ENCODE results near the gene TBC1D24.

The TBC1D24 gene

DNA sequence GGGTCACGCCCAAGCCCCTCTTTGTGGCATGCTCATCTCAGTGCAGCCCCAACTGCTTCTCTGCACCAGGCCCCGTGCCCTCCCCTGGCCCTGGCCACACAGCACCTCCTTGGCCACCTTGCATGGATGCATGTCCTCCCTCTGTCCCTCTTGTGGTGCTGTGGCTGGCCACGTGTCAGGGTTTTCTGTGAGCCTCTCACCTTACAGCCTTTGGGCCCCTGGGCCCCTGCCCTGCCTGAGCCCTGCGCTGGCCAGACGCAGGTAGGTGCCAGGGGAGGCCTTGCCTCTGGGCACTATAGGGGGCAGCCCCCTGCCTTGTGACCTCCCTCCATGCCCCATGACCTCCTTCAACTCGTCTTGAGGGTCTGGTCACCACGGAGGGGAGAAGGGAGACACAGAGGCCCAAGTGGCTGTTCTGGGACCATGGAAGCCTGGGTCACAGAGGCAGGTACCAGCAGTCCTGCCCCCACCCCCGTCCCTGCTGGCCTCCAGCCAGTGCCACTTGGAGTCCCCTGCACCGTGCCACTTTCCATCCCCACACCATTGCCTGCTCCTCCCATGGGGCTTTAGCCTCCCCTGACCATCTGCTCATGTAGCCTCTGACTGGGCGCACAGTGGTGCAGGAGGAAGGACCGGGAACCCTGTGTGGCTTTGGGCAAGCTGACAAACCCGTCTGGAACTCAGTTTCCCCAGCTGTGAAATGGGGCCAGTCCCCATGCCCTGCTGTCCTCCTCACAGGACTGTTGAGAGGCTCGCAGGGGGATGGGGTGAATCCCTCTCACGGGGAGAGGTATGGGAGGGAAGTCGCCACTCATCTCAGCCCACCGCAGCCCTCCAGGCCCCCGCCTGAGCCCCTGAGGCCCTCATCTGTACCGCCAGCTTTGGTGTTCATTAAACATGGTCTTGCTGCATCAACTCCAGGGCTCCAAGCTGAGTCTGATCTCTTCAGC, 27.3 kb downstream of the TBC1D24 start:
- peak overlapping the region in 1 of 5 donors; percentile 7 for H3K9ac ChIP-seq (ENCODE audit: low read length in 5 of 5)
- H3K4me1 ChIP-seq (ENCODE audit: control insufficient read depth in 5 of 5, insufficient read depth in 5 of 5, low read length in 5 of 5), result peaks cover 11 to 59% (median 50%) of the 10 kb centered on the region in 5 donors
- peak overlapping the region in 1 of 5 donors; percentile 50 for H3K4me3 ChIP-seq (ENCODE audit: low read depth in 1 of 5, low read length in 5 of 5)
- H3K27ac ChIP-seq (ENCODE audit: low read depth, low read length), result peak overlapping the region; percentile 16
- no peaks in the 10 kb centered on the region for H3K27me3 ChIP-seq (ENCODE audit: control insufficient read depth in 5 of 5, insufficient read depth in 4 of 5, low read length in 5 of 5)
- peaks cover 0 to 15% (median 4%) of the 10 kb centered on the region in 5 donors for H3K36me3 ChIP-seq (ENCODE audit: control insufficient read depth in 5 of 5, insufficient read depth in 5 of 5, low read length in 5 of 5)
- no peaks in the 10 kb centered on the region for H3K9me3 ChIP-seq (ENCODE audit: control insufficient read depth in 5 of 5, low read length in 5 of 5)

DNA sequence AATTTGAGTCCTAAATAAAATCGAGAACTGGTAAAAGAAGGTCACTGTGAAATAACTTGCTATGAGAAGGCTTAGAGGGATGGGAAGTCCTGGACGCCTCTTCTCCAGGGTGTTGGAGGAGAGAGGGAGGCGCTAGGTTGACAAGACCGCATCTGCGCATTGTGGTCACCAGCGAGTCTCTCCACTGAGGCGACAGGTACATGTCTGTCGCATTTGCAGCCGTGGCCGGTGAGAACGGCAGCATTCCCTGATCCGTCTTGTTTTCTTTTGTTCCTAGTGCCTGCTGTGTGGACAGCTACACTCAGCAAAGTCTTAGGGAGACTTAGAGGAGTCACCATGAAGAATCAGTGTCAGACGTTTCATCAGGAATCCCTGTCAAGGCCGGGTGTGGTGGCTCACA, 30.8 kb downstream of the TBC1D24 start:
- Histone ChIP-seq H3K4me3 (ENCODE audit: low read depth in 1 of 5, low read length in 5 of 5) (no peak overlapping the region), H3K27me3 (ENCODE audit: control insufficient read depth in 5 of 5, insufficient read depth in 4 of 5, low read length in 5 of 5) (no peaks in the 10 kb centered on the region), H3K9me3 (ENCODE audit: control insufficient read depth in 5 of 5, low read length in 5 of 5) (no peaks in the 10 kb centered on the region), H3K4me1 (ENCODE audit: control insufficient read depth in 5 of 5, insufficient read depth in 5 of 5, low read length in 5 of 5) (peaks cover 0 to 52% (median 42%) of the 10 kb centered on the region in 5 donors), H3K27ac (ENCODE audit: low read depth, low read length) (no peak overlapping the region), H3K9ac (ENCODE audit: low read length in 5 of 5) (no peak overlapping the region), H3K36me3 (ENCODE audit: control insufficient read depth in 5 of 5, insufficient read depth in 5 of 5, low read length in 5 of 5) (no peaks in the 10 kb centered on the region)

DNA sequence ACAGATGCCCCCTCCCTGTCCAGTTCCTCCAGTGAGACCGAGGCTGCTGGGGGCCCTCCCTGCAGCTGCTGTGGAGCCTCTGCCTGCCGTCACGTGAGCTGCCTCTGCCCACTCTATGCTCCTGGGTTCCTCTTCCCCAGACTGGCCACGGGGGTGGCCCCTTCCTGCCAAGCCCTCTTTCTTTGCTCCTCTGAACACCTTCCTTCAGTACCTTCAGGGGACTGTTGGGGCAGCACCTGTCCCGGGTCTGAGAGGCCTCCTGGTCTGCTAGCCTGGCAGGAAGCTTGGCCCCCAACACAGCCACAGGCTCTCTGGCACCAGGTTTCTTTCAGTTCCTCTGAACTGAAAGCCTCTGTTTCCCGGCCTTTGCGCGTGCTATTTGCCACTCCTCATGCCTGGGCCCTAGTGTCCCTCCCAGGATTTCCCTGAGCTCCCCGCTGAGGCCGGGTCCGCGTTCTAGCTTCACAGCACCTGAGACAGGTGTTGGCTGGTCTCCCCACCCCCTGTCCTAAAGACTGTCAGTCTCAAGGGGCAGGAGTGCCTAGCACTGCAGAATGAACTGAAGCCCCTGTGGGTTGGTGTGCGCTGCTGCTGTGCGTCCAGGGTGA, 32.2 kb downstream of the TBC1D24 start:
- peak overlapping the region in 3 of 5 donors; percentile 37 to 71 (median 55) for H3K9ac ChIP-seq (ENCODE audit: low read length in 5 of 5)
- H3K27me3 ChIP-seq (ENCODE audit: control insufficient read depth in 5 of 5, insufficient read depth in 4 of 5, low read length in 5 of 5), result no peaks in the 10 kb centered on the region
- no peaks in the 10 kb centered on the region for H3K36me3 ChIP-seq (ENCODE audit: control insufficient read depth in 5 of 5, insufficient read depth in 5 of 5, low read length in 5 of 5)
- peaks cover 0 to 48% (median 37%) of the 10 kb centered on the region in 5 donors for H3K4me1 ChIP-seq (ENCODE audit: control insufficient read depth in 5 of 5, insufficient read depth in 5 of 5, low read length in 5 of 5)
- H3K27ac ChIP-seq (ENCODE audit: low read depth, low read length), result peak overlapping the region; percentile 69
- peak overlapping the region in 2 of 5 donors; percentile 1 to 40 for H3K4me3 ChIP-seq (ENCODE audit: low read depth in 1 of 5, low read length in 5 of 5)
- no peaks in the 10 kb centered on the region for H3K9me3 ChIP-seq (ENCODE audit: control insufficient read depth in 5 of 5, low read length in 5 of 5)

DNA sequence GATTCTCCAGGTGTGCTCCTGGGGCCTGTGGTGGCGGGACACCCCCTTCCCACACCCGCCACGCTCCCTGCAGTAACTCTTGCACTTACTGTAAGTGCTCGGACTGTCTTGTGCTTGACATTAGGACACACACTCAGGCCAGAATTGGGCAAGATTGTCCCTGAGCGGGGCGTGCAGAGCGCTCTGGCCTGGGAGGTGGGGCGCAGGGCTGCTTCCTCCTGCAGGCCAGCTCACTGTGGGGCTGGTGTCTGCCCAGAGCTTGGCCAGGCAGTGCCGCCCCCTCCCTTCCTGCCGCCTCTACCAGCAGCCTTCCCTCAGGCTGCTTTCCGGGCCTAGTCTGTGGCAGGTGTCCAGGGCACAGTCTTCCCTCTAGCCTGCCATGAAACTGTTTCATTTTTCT, 32.7 kb downstream of the TBC1D24 start:
- Histone ChIP-seq H3K4me3 (ENCODE audit: low read depth in 1 of 5, low read length in 5 of 5) (peak overlapping the region in 2 of 5 donors; percentile 1 to 40), H3K4me1 (ENCODE audit: control insufficient read depth in 5 of 5, insufficient read depth in 5 of 5, low read length in 5 of 5) (peaks cover 0 to 48% (median 32%) of the 10 kb centered on the region in 5 donors), H3K27ac (ENCODE audit: low read depth, low read length) (peak overlapping the region; percentile 69), H3K36me3 (ENCODE audit: control insufficient read depth in 5 of 5, insufficient read depth in 5 of 5, low read length in 5 of 5) (no peaks in the 10 kb centered on the region), H3K27me3 (ENCODE audit: control insufficient read depth in 5 of 5, insufficient read depth in 4 of 5, low read length in 5 of 5) (no peaks in the 10 kb centered on the region), H3K9me3 (ENCODE audit: control insufficient read depth in 5 of 5, low read length in 5 of 5) (no peaks in the 10 kb centered on the region), H3K9ac (ENCODE audit: low read length in 5 of 5) (peak overlapping the region in 2 of 5 donors; percentile 37 to 71)

DNA sequence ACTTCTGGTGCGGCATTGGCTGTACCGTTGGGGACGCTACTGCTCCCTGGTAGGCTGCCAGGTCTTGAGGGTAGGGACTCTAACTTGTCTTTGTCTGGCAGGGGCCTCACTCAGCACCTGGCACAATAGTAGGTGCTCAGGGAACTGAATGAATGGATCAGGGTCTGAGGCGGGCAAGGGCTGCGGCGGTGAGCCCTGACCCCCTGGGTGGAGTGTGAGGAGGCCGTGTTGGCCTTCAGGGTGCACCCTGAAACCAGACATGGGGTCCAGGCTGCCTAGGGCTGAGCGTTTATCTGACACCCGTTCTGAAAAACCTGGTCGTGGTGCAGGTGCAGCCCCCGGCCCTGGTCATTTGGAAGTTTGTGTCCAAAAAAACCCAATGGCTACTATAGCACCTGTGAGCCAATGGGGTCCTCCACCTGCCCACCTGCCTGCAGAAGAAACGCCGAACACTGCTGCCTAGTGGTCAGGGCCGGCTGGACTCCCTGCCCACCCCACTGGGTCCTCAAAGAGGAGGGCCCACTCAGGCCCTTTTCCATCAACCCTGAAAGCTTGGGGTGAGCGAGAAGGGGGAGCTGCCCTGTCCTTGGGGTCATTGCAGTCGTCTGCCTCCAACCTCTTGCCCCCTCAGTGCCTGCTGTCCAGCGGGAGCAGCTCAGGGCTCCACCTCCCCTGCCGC, 33.9 kb downstream of the TBC1D24 start:
- H3K9ac ChIP-seq (ENCODE audit: low read length in 5 of 5), result no peak overlapping the region
- no peak overlapping the region for H3K27ac ChIP-seq (ENCODE audit: low read depth, low read length)
- H3K27me3 ChIP-seq (ENCODE audit: control insufficient read depth in 5 of 5, insufficient read depth in 4 of 5, low read length in 5 of 5), result no peaks in the 10 kb centered on the region
- H3K36me3 ChIP-seq (ENCODE audit: control insufficient read depth in 5 of 5, insufficient read depth in 5 of 5, low read length in 5 of 5), result no peaks in the 10 kb centered on the region
- no peak overlapping the region for H3K4me3 ChIP-seq (ENCODE audit: low read depth in 1 of 5, low read length in 5 of 5)
- H3K4me1 ChIP-seq (ENCODE audit: control insufficient read depth in 5 of 5, insufficient read depth in 5 of 5, low read length in 5 of 5), result peaks cover 0 to 52% (median 32%) of the 10 kb centered on the region in 5 donors
- H3K9me3 ChIP-seq (ENCODE audit: control insufficient read depth in 5 of 5, low read length in 5 of 5), result no peaks in the 10 kb centered on the region

DNA sequence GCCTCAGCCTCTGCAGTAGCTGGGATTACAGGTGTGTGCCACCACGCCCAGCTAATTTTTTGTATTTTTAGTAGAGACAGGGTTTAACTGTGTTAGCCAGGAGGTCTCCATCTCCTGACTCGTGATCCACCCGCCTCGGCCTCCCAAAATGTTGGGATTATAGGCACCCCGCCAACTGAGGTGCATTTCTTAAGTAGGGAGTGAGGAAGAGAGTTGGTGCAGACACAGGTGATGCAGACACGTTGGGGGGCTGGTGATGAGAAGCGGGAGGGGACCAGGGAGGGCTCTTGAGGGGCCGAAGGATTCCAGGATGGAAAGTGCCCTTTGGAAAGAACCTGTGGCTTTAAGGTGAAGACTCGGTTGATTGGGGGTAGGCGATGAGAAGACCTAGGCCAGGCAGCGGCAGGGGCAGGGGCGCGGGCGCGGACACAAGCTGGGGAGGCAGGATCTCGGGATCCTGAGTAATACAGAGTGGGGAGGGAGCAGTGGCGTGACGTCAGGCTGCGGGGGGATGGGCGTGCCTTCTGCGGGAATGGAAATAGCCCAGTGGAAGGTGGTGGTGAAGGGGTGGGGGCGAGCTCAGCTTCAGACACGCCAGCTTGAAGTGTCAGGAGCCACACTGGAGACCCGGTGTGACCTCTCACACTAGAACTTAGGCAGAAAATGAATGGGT, 36.3 kb downstream of the TBC1D24 start:
- Histone ChIP-seq H3K4me3 (ENCODE audit: low read depth in 1 of 5, low read length in 5 of 5) (peak overlapping the region in 3 of 5 donors; percentile 6 to 14 (median 13)), H3K27ac (ENCODE audit: low read depth, low read length) (no peak overlapping the region), H3K27me3 (ENCODE audit: control insufficient read depth in 5 of 5, insufficient read depth in 4 of 5, low read length in 5 of 5) (no peaks in the 10 kb centered on the region), H3K36me3 (ENCODE audit: control insufficient read depth in 5 of 5, insufficient read depth in 5 of 5, low read length in 5 of 5) (peaks cover 0 to 1% (median 0%) of the 10 kb centered on the region in 5 donors), H3K9me3 (ENCODE audit: control insufficient read depth in 5 of 5, low read length in 5 of 5) (no peaks in the 10 kb centered on the region), H3K4me1 (ENCODE audit: control insufficient read depth in 5 of 5, insufficient read depth in 5 of 5, low read length in 5 of 5) (peaks cover 9 to 71% (median 48%) of the 10 kb centered on the region in 5 donors), H3K9ac (ENCODE audit: low read length in 5 of 5) (peak overlapping the region in 1 of 5 donors; percentile 41)

DNA sequence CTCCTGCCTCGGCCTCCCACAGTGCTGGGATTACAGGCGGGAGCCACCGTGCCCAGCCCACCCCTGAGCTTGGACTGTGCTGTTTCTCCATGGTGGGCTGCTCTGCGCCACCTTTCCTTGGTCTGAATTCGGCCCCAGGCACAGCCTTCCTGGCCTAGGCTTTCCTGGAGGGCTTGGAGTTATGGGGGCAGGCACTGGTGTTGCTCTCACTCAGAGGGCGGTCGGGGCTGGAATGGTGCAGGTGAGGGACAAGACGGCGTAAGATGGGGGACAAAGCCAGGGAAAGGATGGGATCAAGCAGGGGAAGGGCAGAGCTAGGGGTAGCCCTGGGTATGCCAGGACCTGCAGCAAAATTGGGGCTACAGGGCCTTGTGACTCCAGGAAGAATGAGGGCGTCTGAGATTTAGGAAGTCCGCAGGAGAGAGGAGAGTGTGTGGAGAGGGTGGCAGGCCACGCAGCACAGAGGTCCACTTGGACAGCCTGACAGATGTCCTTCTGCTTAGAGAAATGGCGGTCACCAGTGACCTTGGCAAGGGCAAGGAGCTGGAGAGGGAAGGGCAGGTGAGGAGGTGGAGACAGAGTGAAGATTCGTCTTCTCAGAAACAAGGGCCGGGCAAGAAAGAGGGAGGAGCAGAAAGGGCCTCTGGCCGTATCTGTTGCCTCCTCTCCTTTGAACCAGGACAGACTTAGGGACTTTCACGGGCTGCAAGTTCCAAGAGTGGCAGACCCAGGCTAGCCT, 37.2 kb downstream of the TBC1D24 start:
- peaks cover 0 to 2% (median 0%) of the 10 kb centered on the region in 5 donors for H3K36me3 ChIP-seq (ENCODE audit: control insufficient read depth in 5 of 5, insufficient read depth in 5 of 5, low read length in 5 of 5)
- H3K4me3 ChIP-seq (ENCODE audit: low read depth in 1 of 5, low read length in 5 of 5), result peak overlapping the region in 2 of 5 donors; percentile 13 to 14
- peak overlapping the region; percentile 16 for H3K27ac ChIP-seq (ENCODE audit: low read depth, low read length)
- peaks cover 18 to 77% (median 55%) of the 10 kb centered on the region in 5 donors for H3K4me1 ChIP-seq (ENCODE audit: control insufficient read depth in 5 of 5, insufficient read depth in 5 of 5, low read length in 5 of 5)
- H3K27me3 ChIP-seq (ENCODE audit: control insufficient read depth in 5 of 5, insufficient read depth in 4 of 5, low read length in 5 of 5), result no peaks in the 10 kb centered on the region
- H3K9ac ChIP-seq (ENCODE audit: low read length in 5 of 5), result peak overlapping the region in 1 of 5 donors; percentile 41
- no peaks in the 10 kb centered on the region for H3K9me3 ChIP-seq (ENCODE audit: control insufficient read depth in 5 of 5, low read length in 5 of 5)

DNA sequence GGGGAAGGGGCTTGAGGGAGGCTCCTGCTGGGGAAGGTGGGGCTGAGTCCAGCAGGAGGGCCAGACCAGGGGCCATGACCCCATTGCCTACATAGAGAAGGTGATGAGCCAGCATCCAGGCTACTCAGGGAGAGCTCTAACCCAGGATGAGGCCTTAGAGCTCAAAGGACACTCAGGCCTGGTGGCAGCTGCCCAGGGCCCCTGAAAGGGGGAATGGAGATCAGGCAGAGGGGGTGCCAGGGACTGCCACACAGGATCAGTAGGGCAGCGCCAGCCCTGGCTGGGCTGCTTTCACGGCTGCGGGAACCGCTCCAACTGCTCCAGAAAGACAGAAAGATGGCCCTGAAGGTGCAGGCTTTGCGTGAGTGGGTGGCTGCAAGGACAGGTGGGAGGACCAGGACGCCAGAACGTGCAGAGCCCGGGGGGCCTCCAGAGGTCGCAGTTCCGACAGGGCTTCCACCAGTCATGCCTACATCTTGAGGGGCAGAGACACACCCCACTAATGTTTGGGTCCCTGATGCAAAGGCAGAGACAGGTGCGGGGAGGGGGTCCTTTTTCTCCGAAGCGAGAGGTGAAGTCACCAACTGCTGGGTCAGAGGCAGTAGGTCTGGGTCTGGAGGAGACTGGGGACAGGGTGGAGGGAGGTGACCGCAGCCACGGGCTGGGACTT, 37.9 kb downstream of the TBC1D24 start:
- peaks cover 21 to 77% (median 55%) of the 10 kb centered on the region in 5 donors for H3K4me1 ChIP-seq (ENCODE audit: control insufficient read depth in 5 of 5, insufficient read depth in 5 of 5, low read length in 5 of 5)
- H3K36me3 ChIP-seq (ENCODE audit: control insufficient read depth in 5 of 5, insufficient read depth in 5 of 5, low read length in 5 of 5), result peaks cover 0 to 2% (median 0%) of the 10 kb centered on the region in 5 donors
- H3K27ac ChIP-seq (ENCODE audit: low read depth, low read length), result peak overlapping the region; percentile 16
- no peaks in the 10 kb centered on the region for H3K9me3 ChIP-seq (ENCODE audit: control insufficient read depth in 5 of 5, low read length in 5 of 5)
- H3K4me3 ChIP-seq (ENCODE audit: low read depth in 1 of 5, low read length in 5 of 5), result peak overlapping the region in 4 of 5 donors; percentile 57 to 90 (median 74)
- no peaks in the 10 kb centered on the region for H3K27me3 ChIP-seq (ENCODE audit: control insufficient read depth in 5 of 5, insufficient read depth in 4 of 5, low read length in 5 of 5)
- H3K9ac ChIP-seq (ENCODE audit: low read length in 5 of 5), result peak overlapping the region in 2 of 5 donors; percentile 23 to 66
